ENCODE results near the gene SPECC1. TPM values are rescaled to one million over a fixed set of nuclear protein-coding genes. Genes with fewer than 3 reads are reported as not detected.

SPECC1 gene
- total RNA-seq, 1 experiment from 2014 or later: 103 TPM

DNA sequence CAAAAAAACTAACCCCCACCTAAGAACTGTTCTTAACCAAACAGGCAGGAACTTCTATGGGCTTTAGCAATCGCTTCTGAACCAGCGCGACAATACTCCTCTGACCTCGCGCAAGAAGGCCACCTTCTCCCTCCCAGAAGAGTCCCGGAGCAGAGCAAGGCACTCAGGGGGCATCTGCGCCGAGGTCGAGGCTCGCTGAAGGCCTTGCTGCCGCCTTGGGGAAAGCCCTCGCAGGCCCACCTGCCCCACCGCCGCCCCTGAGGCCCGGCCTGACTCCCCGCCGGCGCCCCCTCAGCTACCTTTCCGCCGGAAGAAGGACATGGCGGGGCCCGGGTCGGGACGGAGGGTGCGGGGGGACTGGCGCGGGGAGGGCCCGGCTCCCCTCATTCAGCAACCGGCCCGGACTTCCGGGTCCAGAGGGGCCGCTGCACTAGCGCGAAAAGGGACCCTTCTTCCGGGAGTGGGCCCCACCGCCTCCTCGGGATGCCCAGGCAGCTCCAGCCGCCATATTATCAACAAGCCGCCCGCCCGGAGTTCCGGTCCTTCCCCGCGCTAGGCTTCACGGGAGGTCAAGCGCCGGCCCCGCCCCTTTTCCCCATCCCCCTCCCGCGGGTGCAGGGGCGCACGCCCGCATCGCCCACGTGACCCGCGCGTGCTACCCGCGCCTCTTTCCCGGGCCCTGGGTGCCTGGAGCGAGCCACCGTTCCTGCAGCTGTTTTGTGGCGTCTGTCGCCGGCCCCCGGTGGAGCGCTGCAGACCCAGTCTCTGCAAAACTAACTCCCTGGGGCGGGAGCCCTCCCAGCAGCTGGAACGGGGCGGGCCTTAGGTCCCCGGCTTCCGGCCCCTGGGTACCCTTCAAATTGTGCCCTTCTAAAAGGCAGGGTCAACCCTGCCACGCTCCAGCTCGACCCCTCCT lies 31.6 kb upstream of the SPECC1 start, which contains the start of gene AKAP10 (continued):
- TF ChIP-seq, protein P1, sequence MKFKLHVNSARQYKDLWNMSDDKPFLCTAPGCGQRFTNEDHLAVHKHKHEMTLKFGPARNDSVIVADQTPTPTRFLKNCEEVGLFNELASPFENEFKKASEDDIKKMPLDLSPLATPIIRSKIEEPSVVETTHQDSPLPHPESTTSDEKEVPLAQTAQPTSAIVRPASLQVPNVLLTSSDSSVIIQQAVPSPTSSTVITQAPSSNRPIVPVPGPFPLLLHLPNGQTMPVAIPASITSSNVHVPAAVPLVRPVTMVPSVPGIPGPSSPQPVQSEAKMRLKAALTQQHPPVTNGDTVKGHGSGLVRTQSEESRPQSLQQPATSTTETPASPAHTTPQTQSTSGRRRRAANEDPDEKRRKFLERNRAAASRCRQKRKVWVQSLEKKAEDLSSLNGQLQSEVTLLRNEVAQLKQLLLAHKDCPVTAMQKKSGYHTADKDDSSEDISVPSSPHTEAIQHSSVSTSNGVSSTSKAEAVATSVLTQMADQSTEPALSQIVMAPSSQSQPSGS (CRISPR knock-in tag; IDR thresholded peaks at IDR 0.05; ENCODE audit: borderline replicate concordance, low read depth): no peak; the same call in 1 of the 2 replicates
- TF ChIP-seq FOXJ3 (CRISPR knock-in tag; IDR thresholded peaks at IDR 0.05; ENCODE audit: borderline replicate concordance) (no peak), ZBTB21 (CRISPR knock-in tag; IDR thresholded peaks at IDR 0.05; ENCODE audit: borderline replicate concordance) (peak; percentile 82), MXD4 (CRISPR knock-in tag; IDR thresholded peaks at IDR 0.05; ENCODE audit: borderline replicate concordance) (no peak), ELF4 (CRISPR knock-in tag; IDR thresholded peaks at IDR 0.05; ENCODE audit: low read depth) (0 out of 2 replicates have a peak, but pooled peaks have one; percentile 77), RORB (CRISPR knock-in tag; IDR thresholded peaks at IDR 0.05) (no peak), JAZF1 (CRISPR knock-in tag; IDR thresholded peaks at IDR 0.05) (no peak), TEAD1 (CRISPR knock-in tag; IDR thresholded peaks at IDR 0.05) (0 out of 2 replicates have a peak, but pooled peaks have one; percentile 6), CBFB (CRISPR knock-in tag; IDR thresholded peaks at IDR 0.05; ENCODE audit: low read depth) (0 out of 2 replicates have a peak, but pooled peaks have one; percentile 46), ETV6 (CRISPR knock-in tag; IDR thresholded peaks at IDR 0.05) (peak; percentile 90), PRRX2 (CRISPR knock-in tag; IDR thresholded peaks at IDR 0.05) (no peak), FOXK1 (CRISPR knock-in tag; IDR thresholded peaks at IDR 0.05) (peak; percentile 93)
- TF ChIP-seq, protein P2, sequence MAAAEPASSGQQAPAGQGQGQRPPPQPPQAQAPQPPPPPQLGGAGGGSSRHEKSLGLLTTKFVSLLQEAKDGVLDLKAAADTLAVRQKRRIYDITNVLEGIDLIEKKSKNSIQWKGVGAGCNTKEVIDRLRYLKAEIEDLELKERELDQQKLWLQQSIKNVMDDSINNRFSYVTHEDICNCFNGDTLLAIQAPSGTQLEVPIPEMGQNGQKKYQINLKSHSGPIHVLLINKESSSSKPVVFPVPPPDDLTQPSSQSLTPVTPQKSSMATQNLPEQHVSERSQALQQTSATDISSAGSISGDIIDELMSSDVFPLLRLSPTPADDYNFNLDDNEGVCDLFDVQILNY (CRISPR knock-in tag; IDR thresholded peaks at IDR 0.05): peak; percentile 95
- TF ChIP-seq, protein P3, sequence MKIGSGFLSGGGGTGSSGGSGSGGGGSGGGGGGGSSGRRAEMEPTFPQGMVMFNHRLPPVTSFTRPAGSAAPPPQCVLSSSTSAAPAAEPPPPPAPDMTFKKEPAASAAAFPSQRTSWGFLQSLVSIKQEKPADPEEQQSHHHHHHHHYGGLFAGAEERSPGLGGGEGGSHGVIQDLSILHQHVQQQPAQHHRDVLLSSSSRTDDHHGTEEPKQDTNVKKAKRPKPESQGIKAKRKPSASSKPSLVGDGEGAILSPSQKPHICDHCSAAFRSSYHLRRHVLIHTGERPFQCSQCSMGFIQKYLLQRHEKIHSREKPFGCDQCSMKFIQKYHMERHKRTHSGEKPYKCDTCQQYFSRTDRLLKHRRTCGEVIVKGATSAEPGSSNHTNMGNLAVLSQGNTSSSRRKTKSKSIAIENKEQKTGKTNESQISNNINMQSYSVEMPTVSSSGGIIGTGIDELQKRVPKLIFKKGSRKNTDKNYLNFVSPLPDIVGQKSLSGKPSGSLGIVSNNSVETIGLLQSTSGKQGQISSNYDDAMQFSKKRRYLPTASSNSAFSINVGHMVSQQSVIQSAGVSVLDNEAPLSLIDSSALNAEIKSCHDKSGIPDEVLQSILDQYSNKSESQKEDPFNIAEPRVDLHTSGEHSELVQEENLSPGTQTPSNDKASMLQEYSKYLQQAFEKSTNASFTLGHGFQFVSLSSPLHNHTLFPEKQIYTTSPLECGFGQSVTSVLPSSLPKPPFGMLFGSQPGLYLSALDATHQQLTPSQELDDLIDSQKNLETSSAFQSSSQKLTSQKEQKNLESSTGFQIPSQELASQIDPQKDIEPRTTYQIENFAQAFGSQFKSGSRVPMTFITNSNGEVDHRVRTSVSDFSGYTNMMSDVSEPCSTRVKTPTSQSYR (CRISPR knock-in tag; IDR thresholded peaks at IDR 0.05): peak; percentile 98
- TF ChIP-seq, protein P4, sequence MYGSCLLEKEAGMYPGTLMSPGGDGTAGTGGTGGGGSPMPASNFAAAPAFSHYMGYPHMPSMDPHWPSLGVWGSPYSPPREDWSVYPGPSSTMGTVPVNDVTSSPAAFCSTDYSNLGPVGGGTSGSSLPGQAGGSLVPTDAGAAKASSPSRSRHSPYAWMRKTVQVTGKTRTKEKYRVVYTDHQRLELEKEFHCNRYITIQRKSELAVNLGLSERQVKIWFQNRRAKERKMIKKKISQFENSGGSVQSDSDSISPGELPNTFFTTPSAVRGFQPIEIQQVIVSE (CRISPR knock-in tag; IDR thresholded peaks at IDR 0.05; ENCODE audit: borderline replicate concordance): no peak
- TF ChIP-seq, protein P5, sequence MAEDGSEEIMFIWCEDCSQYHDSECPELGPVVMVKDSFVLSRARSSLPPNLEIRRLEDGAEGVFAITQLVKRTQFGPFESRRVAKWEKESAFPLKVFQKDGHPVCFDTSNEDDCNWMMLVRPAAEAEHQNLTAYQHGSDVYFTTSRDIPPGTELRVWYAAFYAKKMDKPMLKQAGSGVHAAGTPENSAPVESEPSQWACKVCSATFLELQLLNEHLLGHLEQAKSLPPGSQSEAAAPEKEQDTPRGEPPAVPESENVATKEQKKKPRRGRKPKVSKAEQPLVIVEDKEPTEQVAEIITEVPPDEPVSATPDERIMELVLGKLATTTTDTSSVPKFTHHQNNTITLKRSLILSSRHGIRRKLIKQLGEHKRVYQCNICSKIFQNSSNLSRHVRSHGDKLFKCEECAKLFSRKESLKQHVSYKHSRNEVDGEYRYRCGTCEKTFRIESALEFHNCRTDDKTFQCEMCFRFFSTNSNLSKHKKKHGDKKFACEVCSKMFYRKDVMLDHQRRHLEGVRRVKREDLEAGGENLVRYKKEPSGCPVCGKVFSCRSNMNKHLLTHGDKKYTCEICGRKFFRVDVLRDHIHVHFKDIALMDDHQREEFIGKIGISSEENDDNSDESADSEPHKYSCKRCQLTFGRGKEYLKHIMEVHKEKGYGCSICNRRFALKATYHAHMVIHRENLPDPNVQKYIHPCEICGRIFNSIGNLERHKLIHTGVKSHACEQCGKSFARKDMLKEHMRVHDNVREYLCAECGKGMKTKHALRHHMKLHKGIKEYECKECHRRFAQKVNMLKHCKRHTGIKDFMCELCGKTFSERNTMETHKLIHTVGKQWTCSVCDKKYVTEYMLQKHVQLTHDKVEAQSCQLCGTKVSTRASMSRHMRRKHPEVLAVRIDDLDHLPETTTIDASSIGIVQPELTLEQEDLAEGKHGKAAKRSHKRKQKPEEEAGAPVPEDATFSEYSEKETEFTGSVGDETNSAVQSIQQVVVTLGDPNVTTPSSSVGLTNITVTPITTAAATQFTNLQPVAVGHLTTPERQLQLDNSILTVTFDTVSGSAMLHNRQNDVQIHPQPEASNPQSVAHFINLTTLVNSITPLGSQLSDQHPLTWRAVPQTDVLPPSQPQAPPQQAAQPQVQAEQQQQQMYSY (CRISPR knock-in tag; IDR thresholded peaks at IDR 0.05): no peak
- TF ChIP-seq, protein P6, sequence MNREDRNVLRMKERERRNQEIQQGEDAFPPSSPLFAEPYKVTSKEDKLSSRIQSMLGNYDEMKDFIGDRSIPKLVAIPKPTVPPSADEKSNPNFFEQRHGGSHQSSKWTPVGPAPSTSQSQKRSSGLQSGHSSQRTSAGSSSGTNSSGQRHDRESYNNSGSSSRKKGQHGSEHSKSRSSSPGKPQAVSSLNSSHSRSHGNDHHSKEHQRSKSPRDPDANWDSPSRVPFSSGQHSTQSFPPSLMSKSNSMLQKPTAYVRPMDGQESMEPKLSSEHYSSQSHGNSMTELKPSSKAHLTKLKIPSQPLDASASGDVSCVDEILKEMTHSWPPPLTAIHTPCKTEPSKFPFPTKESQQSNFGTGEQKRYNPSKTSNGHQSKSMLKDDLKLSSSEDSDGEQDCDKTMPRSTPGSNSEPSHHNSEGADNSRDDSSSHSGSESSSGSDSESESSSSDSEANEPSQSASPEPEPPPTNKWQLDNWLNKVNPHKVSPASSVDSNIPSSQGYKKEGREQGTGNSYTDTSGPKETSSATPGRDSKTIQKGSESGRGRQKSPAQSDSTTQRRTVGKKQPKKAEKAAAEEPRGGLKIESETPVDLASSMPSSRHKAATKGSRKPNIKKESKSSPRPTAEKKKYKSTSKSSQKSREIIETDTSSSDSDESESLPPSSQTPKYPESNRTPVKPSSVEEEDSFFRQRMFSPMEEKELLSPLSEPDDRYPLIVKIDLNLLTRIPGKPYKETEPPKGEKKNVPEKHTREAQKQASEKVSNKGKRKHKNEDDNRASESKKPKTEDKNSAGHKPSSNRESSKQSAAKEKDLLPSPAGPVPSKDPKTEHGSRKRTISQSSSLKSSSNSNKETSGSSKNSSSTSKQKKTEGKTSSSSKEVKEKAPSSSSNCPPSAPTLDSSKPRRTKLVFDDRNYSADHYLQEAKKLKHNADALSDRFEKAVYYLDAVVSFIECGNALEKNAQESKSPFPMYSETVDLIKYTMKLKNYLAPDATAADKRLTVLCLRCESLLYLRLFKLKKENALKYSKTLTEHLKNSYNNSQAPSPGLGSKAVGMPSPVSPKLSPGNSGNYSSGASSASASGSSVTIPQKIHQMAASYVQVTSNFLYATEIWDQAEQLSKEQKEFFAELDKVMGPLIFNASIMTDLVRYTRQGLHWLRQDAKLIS (CRISPR knock-in tag; IDR thresholded peaks at IDR 0.05; ENCODE audit: borderline replicate concordance): peak; percentile 77; the same call in 1 of the 2 replicates
- TF ChIP-seq, protein P7, sequence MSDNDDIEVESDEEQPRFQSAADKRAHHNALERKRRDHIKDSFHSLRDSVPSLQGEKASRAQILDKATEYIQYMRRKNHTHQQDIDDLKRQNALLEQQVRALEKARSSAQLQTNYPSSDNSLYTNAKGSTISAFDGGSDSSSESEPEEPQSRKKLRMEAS (CRISPR knock-in tag; IDR thresholded peaks at IDR 0.05): peak; percentile 97
- TF ChIP-seq, protein P8, sequence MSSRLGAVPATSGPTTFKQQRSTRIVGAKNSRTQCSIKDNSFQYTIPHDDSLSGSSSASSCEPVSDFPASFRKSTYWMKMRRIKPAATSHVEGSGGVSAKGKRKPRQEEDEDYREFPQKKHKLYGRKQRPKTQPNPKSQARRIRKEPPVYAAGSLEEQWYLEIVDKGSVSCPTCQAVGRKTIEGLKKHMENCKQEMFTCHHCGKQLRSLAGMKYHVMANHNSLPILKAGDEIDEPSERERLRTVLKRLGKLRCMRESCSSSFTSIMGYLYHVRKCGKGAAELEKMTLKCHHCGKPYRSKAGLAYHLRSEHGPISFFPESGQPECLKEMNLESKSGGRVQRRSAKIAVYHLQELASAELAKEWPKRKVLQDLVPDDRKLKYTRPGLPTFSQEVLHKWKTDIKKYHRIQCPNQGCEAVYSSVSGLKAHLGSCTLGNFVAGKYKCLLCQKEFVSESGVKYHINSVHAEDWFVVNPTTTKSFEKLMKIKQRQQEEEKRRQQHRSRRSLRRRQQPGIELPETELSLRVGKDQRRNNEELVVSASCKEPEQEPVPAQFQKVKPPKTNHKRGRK (CRISPR knock-in tag; IDR thresholded peaks at IDR 0.05; ENCODE audit: borderline replicate concordance): no peak
- TF ChIP-seq, protein P9, sequence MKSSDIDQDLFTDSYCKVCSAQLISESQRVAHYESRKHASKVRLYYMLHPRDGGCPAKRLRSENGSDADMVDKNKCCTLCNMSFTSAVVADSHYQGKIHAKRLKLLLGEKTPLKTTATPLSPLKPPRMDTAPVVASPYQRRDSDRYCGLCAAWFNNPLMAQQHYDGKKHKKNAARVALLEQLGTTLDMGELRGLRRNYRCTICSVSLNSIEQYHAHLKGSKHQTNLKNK (CRISPR knock-in tag; IDR thresholded peaks at IDR 0.05): no peak
